Stimulated activated CD8-positive, alpha-beta memory T cell treated with anti-CD3 and anti-CD28 coated beads, Interleukin-4, amount 100 ng/mL, for 4 hours (primary cell): Measurements from ENCODE around the gene LRRC3C.
"Not testable (repeated sequence)": the region's sequence is repeated elsewhere in the genome, so short reads cannot be mapped to it uniquely, and the experiment has no call there.

Experiments used
- DNase-seq, 2 donors: peaks; one replicate each; pipeline ENCODE4 v3.0.0-alpha.2; 2020; ENCODE audit warnings: low read depth in 2 of 2, low spot score in 1 of 2

LRRC3C gene, protein sequence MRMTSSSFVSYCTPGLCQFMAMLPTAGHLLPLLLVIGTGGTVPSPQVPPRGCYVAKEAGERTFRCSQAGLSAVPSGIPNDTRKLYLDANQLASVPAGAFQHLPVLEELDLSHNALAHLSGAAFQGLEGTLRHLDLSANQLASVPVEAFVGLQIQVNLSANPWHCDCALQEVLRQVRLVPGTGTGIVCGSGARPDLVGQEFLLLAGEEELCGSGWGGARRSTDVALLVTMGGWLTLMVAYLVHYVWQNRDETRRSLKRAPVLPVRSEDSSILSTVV

DNA sequence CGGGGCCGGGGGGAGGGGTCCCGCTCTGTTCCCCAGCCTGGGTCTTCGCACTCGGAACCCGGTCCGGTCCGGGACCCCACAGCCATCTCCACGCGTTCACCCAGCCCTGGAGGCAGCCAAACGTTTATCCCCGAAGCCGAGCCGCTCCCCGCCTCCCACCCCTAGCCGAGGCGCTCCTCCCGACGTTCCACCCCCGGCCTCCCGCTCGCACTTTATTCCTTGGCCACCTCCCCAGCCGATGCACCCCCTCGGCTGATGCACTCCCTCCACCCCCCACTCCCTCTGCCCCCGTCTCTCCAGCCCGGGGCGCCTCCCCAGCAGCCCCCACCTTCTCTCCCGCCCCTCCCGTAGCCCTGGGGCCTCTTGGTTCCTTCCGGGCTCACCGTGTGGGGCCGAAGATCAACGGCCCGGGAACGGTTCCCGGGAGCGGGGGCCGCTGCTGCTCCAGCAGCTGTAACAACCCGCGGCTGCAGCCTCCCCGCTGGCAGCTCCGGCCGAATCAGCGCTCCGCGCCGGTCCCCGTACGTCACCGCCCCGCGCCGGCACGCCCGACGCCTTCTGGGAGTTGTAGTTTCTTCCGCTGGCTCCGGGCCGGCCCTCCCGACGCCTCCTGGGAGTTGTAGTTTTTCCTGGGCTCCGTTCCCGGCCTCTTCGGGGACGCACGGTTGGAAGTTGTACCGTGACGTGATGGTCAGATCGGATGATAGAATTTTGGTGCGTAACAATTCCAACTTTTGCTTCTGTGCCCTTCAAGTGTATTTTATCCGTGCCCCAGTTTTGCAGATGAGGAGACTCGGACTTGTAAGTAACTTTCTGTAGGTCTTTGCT is at the start of gene LRRC3C, which contains the start of gene ORMDL3:
LRRC3C (plus strand) TSS at position 632 of the 828 bp plus-strand sequence. CDS start 13,792 bp downstream, outside the sequence.
ORMDL3 (minus strand) TSS at position 501 of the 828 bp plus-strand sequence. CDS start 3,398 bp downstream, outside the sequence.
- DNase-seq, result peak; percentile 74 to 79

DNA sequence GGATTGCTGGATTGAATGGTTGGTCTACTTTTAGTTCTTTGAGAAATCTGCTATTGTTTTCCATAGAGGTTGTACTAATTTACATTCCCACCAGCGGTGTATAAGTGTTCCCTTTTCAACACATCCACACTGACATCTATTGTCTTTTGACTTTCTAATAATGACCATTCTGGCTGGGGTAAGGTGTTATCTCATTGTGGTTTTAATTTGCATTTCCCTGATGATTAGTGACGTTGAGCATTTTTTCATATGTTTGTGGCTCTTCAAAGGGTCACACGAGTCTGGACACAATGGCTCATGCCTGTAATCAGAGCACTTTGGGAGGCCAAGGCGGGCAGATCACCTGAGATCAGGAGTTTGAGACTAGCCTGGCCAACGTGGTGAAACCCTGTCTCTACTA is 41.4 kb upstream of the LRRC3C start:
- not testable (repeated sequence) for DNase-seq

DNA sequence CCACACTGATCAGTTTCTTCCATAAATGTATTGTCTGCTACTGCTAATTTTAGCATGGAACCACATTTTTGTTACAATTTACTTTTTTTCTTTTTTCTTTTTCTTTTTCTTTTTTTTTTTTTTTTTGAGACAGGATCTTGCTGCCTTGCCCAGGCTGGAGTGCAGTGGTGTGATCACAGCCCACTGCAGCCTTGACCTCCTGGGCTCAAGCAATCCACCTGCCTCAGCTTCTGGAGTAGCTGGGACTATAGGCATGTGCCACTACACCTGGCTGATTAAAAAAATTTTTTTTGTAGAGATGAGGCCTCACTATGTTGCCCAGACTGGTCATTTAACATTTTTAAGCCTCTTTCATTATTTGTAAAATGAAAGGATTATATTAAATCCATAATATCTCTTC is 40.5 kb upstream of the LRRC3C start:
- no peak for DNase-seq

DNA sequence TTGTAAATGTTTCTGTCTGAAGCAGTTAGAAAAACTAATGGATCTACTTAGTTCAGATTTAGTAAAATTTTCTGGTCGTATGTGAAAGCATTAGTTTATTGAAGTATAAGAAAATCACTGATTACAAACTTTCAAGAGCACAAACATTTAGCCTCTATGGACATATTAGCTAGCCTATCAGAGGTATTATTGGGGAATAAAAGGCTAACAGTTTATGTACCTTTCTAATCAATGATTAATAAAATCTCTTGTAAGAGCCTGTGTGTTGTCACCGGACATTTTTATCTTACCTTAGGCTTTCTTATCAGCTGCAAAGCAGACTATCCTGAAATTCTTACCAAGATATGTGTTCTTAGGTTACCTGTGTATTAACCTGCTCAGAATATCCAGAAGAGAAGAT is 38.3 kb upstream of the LRRC3C start:
- DNase-seq, result no peak

DNA sequence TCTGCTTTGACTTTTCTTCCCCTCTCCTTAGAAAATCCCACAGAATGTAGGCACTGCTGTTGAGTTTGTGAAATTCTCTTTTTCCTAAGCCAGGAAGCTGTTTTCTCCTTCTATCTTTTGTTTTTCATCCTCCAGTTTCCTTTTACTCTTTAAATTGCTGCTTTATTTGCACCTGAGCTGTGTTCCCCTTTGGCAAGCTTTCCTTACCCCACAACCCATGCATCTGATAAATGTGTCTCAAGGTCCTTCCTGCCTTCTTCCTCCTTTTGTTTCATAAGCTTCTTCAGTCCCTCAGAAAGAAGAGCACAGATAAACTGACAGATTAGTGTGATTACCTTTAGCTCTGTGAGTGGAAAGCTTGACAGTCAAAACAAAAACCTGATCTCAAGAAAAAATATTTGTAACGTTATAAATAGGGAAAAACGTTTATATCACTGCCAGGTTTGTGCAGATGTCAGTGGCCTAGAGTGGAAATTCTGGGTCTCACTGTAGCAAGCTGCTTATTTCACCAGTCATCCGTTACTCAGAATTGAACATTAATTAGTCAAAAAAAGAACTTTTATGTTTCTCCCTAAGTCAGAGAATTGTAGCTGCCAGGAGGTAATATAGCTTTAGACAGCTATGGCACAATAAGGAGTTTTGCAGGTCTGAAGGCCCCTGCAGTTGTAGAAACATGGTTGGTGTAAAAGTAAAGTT is 32.7 kb upstream of the LRRC3C start:
- no peak for DNase-seq

DNA sequence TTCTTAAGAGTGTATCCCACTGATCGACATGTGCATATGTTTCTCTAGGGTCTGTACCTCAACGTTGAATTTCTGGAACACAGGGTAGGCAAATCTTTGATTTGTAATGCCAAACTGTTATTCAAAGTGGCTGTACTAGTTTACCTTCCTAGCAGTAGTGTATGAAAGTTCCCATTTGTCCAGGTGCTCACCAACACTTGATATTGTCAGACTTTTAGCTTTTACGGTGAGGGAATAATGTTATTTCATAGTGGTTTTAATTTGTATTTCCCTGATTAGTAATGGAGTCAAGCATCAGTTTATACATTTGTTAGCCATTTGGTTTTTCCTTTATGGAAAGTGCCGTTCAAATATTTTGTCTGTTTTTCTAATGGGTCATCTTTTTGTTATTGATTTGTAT is 29.4 kb upstream of the LRRC3C start:
- DNase-seq, result no peak

DNA sequence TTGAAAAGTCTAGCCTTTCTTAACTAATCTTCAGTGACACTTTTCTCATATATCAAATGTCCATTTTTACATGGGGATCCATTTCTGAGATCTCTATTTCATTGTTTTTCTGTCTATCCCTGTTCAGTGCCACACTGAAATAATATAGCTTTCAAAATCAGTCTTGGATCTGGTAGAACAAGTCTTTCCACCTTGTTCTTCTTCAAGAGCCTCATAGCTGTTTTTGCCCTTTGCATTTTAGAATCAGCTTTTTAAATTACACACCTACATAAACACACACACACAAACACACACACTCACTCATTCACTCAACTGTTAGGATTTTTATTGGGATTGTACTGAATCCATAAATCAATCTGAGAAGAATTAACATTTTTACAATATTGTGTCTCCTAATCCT is 28.3 kb upstream of the LRRC3C start:
- no peak for DNase-seq

DNA sequence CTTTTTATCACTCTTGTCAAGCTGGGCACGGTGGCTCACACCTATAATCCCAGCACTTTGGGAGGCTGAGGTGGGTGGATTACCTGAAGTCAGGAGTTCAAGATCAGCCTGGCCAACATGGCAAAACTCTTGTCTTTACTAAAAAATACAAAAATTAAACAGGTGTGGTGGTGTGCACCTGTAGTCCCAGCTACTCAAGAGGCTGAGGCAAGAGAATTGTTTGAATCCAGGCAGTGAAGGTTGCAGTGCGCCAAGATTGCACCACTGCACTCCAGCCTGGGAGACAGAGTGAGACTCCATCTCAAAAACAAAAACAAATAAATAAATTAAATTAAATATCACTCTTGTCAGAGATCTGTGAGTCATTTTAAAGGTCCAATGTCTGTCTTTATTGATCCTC is 25.5 kb upstream of the LRRC3C start:
- DNase-seq, result not testable (repeated sequence)

DNA sequence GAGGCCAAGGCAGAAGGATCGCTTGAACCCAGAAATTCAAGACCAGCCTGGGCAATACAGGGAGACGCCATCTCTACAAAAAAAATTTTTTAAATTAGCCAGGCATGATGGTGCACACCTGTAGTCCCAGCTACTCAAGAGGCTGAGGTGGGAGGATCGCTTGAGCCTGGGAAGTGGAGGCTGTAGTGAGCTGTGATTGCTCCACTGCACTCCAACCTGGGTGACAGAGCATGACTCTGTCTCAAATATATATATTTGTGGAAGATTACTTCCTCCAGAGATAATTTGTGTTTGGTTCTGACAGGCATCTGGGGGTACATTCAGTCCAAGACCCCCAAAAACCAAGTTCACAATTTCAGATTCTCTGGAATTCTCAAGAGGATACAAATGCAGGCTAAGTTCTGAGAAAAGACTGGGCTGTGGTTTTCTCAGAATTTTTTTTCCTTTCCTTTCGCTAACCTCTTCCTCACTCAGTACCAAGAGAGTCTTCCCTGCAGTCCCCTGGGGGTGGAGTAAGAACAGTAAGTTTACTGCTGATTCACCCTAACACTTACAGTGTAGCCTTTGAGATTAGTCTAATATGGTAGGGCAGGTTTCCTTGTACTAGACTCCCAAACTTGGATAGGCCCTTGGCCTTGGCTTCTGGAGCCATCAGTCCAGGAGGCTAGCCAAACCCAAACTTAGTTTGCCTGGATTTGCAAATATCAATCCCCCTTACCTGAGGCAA is 24.2 kb upstream of the LRRC3C start:
- no peak for DNase-seq

DNA sequence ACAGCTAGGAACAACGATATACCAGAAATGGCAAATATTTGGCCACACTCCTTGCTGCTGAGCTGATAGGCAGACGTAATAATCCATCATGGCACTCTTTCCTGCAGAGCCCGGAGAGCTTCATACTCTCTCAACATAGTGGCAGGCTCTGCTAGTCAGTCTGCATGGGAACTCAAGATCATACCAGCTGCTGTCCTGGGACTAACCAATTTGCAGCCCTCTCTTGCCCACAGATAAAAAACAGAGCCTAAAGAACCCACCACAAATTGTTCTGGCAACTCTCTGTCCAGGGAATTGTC is 22.6 kb upstream of the LRRC3C start:
- no peak for DNase-seq

DNA sequence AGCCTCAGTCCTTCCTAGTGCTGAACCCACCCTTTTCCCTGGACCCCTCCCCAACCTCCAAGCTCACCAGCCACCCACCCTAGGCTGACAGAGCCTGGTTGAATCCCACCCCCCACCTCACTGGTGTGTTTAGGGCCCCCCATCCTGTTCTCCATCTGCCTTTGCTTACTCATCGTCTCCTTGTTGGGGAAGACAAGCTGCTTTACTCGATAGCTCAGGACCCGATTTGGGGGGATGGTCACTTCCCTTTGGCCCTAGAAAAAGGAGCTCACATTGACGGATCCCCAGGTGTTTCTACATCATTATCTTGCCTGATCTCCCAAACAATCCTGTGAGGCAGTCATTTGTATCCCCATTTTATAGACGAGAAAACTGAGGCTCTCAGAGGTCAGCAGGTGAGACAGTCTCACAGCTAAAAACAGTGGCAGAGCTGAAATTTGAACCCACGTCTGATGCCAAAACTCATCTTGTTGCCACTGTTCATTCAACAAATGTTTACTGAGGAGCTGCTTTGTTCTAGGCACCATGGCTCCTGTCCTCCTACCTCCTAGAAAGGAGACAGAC is 18.7 kb upstream of the LRRC3C start:
- no peak for DNase-seq

DNA sequence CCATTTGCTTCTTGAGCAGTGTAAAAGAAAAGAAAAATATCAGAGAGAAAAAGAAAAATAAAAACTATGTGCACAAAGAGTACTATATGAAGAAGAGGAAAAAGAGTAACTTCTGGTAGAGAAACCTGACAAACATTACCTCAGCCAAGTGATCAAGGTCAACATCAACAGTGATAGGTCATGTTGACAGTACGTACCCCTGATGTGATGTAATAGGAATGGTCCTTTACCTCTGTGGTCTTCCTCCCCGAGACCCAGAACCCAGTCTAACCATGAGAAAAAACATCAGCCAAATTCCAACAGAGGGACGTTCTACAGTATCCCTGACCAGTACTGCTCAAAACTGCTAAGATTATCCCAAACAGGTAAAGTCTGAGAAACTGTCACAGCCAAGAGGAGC is 13.5 kb upstream of the LRRC3C start:
- DNase-seq, result no peak

DNA sequence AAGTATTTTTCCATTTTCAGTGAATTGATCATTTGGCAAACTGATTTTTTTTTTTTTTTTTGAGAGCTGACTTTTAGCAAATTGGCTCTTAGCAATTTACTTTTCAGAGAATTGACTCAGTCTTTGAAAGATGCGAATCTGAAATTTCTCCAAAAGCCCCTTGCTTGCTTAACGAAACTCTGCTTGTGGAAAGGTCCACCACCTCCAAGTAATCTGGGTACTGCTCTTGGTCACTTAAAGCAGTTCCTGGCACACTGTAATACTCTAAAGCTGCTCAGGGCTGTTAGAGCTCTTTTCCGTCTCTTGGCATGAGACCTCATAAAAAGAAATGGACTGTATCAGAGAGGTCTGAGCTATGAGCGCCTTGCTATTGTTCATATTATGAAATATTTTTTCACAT is 12.0 kb upstream of the LRRC3C start:
- no peak for DNase-seq

DNA sequence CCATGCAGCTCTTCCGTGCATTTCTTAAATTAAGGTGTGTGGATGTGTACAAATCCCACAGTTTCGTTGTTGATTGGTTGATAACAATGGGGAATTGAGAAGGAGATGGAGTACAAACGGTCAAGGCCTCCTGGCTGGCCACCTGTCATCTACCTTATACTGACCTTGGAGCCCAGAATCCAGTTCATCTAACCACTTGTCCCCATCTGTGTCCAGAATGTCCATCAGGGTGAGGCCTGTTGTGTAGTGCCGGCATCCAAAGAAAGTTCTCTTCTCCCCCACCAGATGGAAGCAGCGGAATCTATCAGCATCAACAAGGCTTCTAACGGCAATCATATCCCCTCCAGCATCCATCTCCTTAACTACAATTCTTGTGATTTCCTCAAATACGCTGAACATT is 10.6 kb upstream of the LRRC3C start:
- DNase-seq, result no peak

DNA sequence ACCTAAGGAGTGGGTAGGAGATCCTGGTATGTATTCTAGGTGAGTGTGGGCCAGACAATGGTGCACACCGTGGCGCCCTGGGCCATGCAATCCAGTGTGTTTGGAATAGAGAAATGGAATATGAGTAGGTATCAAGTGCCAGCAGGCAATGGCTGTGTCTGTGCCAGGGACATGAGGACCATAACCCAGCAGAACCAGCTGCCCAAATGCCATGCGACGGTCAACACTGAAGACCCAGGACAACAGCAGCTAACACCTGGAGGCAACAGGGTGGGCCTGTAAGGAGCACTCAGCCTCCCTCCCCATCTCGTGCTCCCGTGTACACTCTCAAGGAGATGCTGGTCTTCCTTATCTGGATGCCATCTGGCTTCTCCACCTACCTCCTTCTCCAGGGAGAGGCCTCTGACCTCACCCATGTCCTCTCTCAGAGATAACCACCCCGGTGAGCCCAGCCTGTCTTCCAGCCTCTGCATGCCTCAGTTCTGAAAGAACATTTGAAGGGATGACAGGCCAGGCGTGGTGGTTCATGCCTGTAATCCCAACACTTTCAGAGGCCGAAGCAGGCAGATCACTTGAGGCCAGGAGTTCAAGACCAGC is 8.3 kb upstream of the LRRC3C start:
- no peak for DNase-seq

DNA sequence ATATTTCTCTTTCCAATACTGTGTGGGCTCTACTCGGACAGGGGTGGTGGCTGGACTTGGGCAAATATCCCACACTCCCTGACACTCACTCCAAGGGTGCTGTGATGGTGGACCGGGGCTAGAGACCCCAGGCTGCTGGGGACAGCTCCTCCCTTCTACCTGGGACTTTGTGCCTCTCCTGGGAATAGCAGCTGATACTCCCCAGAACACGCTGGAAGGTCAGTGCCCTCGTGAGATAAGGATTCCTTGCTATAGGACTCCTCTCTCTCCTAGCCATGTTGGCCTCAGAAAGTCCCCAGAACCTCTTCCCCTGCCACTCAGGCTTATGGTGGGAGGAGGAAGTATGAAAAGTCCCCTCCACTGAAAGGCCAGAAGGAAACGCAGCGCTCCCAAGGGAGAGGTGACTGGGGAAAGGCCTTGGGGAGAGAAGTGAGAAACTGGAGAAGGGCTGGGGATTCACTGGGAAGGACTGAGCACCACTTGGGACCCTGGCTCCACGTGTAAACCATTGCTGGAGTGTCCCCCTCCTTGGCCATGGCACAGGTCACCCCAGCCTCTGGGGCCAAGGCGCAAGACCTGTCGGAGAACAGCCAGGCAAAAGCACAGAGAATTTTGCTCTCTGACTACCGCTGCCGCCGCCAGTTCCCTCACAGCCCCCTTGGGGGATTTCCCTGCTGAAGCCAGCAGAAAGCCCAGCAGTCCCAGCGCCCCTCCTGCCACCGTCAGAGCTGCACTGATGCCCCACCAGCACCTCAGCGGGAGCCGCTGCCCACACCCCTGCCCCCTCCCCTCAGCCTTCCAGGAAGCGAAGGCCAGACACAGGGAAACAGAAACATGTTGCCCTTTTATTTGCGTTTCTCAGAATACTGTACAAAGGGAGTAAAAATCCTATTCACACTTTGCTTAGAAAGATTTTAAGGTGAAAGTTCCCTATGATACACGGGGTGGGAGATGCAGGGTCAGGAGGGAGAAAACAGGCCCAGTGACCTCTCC is 7.0 kb upstream of the LRRC3C start:
- DNase-seq, result peak in 1 of 2 donors; percentile 27

DNA sequence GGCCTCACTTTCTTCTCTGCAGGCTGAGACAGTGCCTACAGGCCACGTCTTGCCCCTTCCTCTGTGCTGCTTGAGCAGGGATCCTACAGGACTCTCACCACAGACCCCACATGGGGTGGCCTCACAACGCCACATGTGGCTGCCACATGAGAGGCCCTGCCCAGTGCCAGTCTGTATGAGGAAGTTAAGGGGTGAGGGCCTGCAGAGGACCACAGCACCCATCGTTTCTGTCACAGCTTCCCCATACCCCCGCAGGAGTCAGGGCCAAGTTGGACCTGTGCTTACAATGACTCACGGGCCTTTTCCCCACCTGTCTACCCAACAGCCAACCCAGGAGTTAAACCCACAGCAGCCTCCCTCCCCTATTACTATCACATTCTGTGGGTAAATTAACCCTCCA is 6.2 kb upstream of the LRRC3C start:
- no peak for DNase-seq

DNA sequence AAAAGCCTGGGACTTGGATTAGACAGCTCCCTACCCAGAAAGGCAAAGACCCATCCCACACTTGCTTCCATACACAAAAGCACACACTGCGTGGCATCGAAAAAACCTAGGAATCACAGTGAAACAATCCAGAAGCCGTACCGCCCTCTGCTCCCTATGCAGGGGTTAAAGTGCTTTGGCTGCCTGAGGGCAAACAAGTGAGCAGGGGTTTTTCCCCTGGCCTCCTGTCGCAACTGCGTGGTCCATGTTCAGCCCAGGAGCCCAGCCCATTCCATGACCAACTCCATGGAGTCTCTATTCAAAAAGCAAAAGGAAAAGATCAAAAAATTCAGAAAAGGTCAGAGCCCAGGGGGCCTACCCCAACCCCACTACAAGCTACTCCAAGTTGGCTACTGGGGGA is 5.5 kb upstream of the LRRC3C start:
- DNase-seq, result no peak

DNA sequence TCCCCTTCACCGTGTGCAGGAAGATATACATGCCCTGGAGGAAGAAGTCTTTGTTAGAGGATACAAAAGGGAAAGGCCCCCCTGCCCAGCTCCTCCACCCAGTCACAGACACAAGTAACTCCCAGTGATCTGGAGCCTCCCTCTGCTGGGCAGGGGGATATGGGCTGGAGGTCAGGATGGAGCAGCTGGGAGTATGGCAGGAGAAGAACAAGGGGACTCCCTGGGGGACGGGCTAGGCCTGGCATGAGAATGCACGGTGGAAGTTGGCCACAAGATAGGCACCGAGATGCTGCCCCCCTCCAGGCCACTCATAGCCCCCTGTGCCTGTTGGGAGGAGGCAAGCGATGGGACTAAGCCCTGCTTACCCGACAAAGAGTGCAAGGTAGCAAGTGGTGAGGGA is 4.3 kb upstream of the LRRC3C start:
- no peak for DNase-seq
